ENCODE data around the gene GRHPR.
"Not testable (repeated sequence)": the region's sequence is repeated elsewhere in the genome, so short reads cannot be mapped to it uniquely, and the experiment has no call there.

- not testable (repeated sequence) for TF ChIP-seq CTCF, EZH2, EZH2phosphoT487 (IDR thresholded peaks at IDR 0.05)
Measured at GRCh38 chr9:37397948-37398347, 24.5 kb upstream of the GRHPR start.

Measured in neural progenitor cell (in vitro differentiated cells).